NK-92 treated with Interleukin-12 subunit alpha and Interleukin-12 subunit beta, amount 100 ng/mL, for 24 hours (cell line): ENCODE measurements around the gene HSPA4L.

ENCODE experiments used
- DNase-seq: peaks from one replicate; lab custom pipeline; 2025; lab: John Stamatoyannopoulos, UW

HSPA4L gene

GRCh38 chr4:127782275-127783025 lies at the start of gene HSPA4L:
HSPA4L (plus strand) TSS chr4:127782322; CDS start chr4:127782551, 229 bp downstream.
- no peak for DNase-seq

GRCh38 chr4:127732623-127733328 lies 49.3 kb upstream of the HSPA4L start:
- DNase-seq, result no peak

DNA sequence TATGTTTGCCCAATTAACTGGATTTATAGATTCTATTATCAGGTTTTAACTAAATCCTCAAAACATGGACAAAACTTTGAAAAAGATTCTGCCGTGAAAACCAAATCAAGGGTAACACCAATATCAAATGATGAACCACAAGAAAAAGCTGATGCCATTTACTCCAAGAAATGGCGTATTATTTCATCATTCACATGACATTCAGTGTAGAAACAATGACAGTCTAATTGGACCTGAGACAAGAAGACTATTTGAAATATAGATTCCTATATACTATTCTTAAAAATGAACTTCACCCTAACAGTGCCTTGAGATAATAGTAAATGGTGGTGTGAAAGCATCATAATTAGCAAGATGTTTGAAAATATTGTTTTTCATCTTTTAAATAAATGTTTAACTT lies 47.1 kb upstream of the HSPA4L start:
- DNase-seq, result no peak

- DNase-seq, result no peak
These were observed 44.8 kb upstream of the HSPA4L start for GRCh38 chr4:127737295-127737694.

GRCh38 chr4:127741247-127741646 lies 40.9 kb upstream of the HSPA4L start:
- DNase-seq, result no peak

GRCh38 chr4:127747883-127748282 lies 34.2 kb upstream of the HSPA4L start:
- DNase-seq, result no peak

DNA sequence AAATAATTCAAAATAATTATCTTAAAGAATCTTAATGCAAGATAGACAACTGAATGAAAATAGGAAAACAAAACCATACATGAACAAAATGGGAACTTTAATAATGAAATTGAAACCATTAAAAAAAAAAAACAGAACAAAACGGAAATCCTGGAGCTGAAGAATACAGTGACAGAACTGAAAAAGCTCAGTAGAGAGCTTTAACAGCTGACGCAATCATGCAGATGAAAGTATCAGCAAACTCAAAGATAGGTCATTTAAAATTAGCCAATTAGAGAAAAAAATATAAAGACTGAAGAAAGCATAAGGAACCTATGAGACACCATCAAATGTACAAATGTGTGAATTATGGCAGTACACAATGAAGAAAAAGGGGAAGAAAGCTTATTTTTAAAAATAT lies 33.2 kb upstream of the HSPA4L start:
- DNase-seq, result no peak

DNA sequence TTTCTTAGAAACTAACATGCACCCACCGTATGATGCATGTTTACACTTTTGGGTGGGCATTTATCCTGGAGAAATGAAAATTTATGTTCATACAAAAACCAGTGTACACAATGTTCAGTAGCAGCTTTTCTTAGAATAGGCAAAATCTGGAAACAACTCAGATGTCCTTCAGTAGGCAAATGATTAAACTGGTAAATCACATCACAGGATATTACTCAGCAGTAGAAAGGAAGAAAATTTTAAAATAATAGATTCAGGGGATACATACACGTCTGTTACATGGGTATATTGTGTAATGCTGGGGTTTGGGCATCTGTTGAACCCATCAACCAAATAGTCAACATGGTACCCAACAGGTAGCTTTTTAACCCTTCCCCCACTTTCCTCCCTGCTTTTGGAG lies 25.2 kb upstream of the HSPA4L start:
- DNase-seq, result no peak

- no peak for DNase-seq
These were observed 22.8 kb upstream of the HSPA4L start for GRCh38 chr4:127759228-127759820.

- no peak for DNase-seq
These were observed 22.2 kb upstream of the HSPA4L start for GRCh38 chr4:127759893-127760292.

GRCh38 chr4:127771535-127772275 lies 10.4 kb upstream of the HSPA4L start:
- no peak for DNase-seq

GRCh38 chr4:127772769-127773671 lies 9.1 kb upstream of the HSPA4L start:
- DNase-seq, result no peak

DNA sequence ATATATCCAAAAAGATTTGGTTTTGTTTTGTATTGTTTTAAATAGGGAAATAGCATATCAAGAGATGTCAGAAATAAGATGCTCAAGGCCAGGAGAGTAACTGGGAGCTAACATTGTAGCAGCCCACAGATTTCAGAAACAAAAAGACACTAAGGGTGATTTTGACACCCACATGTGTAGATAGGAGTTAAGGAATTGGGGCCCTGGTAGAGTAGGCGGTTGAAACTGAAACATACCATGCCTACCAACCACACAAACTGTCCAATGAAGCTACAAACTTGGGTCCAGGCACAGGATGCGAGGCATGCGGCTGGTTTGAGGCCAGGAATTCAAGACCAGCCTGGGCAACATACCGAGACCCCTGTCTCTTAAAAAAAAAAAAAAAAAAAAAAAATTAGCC lies 6.3 kb upstream of the HSPA4L start:
- DNase-seq, result no peak

- DNase-seq, result no peak
These were observed 5.5 kb upstream of the HSPA4L start for GRCh38 chr4:127776620-127777019.

DNA sequence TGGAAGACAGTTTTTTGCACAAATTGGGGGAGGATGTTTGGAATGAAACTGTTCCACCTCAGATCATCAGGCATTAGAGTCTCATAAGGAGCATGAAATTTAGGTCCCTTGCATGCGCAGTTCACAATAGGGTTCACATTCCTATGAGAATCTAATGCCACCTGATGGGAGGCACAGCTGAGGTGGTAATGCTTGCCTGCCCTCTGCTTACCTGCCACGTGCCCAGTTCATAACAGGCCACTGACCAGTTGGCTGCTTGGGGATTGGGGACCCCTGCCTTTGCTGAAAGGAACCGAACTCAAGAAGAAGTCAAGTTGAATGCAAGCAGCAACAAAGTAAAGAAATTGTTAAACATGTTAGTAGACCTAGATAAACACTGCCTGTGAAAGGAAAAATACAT lies 4.6 kb upstream of the HSPA4L start:
- DNase-seq, result no peak

DNA sequence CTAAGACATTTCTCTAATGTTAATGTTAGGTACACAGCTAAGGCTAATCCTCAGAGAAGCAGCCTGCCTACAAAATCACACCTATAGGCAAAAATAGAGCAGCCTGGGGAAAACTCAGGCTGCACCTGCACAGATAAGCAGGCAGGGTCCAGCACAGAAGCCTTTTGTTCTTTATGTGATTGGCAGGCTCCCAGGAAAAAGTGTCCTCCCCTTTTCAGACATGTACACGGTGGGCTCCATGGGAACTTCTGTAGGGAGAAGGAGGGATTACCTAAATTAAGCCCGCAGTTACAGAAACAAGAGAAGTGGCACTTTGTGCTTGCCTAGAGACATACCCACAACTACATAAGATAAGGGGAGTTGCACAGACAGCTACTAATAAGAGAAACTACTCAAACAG lies 4.0 kb upstream of the HSPA4L start:
- DNase-seq, result no peak

GRCh38 chr4:127780598-127780997 lies 1.5 kb upstream of the HSPA4L start:
- no peak for DNase-seq

DNA sequence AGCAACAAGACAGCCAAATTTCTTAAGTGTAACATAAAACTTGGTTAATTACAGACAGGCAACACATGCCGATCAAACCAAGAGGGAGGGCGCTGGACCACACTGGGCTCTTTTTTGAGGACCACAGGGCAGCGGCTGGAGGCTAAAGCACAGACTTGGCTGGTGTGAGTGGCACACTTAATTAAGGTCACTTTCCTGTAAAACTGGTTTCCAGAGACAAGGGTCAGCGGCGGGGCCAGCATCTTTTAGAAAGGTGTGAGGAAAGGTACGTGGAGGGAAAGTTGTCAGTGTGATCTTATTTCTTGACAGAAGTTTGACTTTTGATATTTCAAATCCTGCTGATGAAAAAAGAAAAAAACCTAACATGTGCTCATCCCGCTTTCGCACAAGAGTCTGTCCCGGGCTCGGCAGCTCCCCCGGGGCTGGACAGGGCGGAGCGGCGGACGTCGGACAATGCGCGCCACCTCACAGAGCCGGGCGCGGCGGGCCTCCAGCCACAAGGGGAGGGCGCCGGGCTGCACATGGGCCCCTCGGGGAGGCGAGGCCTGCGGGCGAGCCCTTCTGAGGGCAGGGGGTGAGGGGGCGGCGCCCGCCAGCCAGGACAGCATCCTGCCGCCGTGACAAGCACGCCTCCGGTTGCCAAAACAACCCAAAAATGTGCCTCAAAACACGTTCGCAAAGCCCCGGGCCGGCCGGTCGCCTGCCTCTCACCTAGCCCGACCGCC lies 660 bp upstream of the HSPA4L start:
- DNase-seq, result no peak

GRCh38 chr4:127782025-127782274 lies 172 bp upstream of the HSPA4L start:
- no peak for DNase-seq

DNA sequence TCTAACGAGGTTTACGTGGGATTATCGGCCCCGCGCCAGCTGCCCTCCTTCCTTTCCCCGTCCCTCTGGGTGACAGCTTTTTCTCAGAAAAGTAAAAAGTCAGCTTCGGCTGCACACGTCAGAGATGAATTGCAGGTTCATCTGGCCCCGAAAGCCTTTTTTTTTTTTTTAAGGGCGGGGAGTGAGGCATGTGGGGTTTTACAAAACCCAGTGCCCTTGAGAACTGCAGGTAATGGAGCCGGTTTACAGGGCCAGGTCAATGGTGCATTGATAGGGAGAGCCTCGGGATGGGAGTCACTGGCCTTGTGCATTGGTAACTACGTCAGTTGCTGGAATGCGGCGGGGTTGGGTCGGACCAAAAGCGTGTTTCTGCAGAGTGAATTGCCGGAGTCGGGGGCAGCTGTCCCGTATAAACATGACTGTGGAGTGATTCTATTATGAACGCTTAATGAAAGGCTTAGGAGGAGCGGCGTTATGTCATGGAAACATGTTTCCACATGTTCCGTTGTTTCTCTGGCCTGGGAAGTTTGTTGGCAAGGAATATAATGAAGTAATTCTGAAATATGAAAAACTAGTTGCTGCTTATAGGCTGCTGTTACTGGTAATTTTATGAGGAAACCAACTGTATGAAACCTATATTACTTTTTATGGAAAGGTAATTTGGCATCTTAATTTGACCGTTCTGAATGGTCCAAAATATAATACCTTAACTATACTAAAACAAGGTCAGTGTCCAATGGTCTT lies 1.1 kb downstream of the HSPA4L start:
- no peak for DNase-seq
